Measurements from ENCODE around the gene LCE6A.

The LCE6A gene

DNA sequence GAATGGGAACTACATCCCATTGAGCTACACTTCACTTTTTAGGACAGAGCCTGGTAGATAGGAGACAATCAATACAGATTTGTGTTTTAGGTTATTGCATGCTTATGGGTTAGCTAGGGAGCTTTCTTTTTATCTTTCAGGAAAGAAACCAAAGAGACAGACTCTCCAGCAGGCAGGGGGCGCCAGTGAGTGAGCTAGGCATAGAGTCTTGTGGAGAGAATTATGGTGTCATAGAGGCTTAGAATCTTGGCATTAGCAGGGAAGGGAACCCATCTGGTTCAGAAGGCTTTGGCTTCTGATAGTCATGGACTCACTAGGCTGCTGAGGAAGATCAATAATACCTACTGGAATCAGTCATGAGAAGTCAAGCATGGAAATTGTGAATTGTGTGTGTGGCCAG is 35.4 kb downstream of the LCE6A start, which contains the start of gene SMCP:
Gene SMCP, plus strand, starts transcription at position 281 of the 400 bp plus-strand sequence. CDS start 6,101 bp downstream, outside the sequence.
- peak; percentile 55 for DNase-seq

DNA sequence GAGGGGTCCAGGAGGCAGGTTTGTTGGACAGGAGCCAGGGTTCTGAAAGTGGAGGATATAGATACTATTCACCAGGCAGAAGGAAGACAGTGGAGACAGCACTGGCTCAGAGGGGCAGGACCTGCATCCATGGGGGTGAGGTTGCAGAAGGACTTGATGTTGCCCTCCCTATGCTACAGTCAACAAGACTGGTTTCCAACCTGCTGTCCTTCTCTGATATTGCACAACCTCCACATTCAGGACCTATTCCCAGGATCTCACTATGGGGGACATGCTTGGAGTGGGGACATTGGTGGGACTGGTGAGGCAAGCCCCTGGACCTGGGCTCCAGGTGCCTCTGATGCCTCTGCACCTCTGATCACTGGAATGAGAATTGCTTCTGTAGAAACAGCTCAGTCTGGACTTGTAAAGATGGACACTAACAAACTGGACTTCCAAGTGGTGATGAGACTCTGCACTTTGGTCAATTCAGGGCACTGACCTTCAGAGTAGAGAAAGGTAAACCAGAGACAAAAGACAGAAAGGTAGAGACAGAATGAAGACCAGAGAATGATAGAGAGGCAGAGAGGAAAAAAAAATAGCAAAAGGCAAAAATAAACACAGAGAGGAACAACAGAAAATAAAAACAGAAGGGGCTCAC is 37.0 kb downstream of the LCE6A start:
- DNase-seq, result no peak

DNA sequence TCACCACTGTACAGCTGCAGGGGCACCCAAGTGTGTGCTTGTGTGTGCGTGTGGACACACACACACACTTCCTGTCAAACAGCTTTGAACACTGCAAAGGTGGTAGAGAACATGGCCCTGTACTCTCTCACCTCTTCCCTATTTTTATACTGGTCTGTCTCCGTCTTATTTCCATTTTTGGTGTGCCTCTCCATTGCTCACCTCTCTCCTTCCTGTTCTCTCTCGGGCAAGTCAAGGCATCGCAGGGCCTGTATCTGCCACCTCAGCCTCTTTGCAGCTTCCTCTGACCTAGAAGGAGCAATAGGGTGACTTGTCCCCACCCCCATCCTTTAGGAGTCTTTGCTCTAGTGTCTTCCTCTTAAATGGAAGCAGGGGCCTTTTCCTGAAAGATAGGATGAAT is 37.7 kb downstream of the LCE6A start:
- no peak for DNase-seq

DNA sequence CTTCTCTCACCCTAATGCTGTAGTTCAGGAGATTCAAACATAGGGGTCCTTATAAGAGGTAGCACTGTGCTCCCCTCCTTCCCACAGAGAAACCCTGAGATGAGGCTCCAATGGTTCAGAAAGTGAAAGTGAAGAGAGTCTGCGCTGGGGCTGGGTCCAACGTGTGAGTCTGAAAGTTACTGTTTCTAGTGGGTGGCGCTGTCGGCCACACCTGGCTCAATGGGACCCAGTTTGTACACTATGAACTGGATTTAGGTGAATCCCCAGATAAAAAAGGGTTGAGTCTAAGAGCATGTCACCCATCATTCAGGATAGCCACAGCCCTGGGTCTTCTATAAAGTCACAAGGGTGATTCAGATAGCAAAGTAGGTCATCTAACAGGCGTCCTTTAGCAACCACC is 38.3 kb downstream of the LCE6A start:
- no peak for DNase-seq

DNA sequence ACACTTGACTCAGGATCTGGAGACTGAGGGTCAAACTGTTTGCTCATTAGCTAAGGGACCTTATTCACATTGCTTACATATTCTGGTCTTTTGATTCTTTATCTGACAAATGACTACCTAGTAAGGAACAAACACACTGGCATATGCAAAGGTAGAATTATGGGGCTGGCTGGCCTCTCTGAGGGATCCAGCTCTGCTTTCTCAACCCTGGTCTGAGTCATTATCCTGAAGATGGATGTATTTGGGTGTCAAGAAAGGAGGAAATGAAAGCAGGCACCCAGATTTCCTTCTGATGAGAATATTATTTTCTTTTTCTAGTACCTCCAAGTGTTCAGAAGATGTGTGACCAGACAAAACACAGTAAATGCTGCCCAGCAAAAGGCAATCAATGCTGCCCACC is 41.4 kb downstream of the LCE6A start:
- DNase-seq, result no peak

DNA sequence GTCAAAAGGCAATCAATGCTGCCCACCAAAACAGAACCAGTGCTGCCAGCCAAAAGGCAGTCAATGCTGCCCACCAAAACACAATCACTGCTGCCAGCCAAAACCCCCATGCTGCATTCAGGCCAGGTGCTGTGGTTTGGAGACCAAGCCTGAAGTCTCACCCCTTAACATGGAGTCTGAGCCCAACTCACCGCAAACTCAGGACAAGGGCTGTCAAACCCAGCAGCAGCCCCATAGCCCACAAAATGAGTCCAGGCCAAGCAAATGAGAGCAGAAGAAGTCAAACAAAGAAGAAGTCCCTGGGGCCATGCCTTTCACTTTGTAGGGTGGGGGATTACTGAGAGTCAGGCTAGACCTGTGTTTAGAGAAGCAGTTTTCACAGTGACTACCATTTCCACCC is 41.9 kb downstream of the LCE6A start:
- DNase-seq, result no peak

DNA sequence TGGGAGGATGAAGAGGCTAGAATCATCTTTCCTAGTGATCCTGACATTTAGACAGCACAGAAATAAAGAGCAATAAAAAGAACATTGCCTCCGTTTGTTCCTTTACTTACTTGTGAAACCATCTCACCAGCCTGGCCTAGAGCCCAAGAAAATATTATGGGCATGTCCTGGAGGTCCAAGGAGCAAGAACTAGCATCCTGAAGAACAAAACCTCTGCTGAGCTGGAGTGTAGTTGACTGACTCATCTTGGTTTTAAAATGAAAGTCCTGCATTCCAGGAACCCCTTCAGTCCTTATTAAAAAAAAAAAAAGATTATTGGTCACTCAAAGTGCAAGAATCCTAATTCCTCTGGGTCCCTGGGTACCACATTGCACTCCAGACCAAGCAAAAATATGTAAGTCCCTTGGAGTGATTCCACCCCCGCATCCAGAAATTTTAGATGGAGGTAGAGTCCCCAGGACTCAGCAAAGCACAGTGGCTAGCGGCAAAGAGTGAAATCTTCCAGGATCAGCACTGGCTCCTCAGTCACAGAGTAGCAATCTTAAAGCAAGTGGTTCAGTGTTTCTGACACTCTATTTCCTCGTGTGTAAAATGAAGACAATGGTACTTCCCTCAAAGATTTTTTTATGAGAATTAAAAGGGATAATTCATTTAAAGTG is 42.4 kb downstream of the LCE6A start:
- DNase-seq, result no peak

DNA sequence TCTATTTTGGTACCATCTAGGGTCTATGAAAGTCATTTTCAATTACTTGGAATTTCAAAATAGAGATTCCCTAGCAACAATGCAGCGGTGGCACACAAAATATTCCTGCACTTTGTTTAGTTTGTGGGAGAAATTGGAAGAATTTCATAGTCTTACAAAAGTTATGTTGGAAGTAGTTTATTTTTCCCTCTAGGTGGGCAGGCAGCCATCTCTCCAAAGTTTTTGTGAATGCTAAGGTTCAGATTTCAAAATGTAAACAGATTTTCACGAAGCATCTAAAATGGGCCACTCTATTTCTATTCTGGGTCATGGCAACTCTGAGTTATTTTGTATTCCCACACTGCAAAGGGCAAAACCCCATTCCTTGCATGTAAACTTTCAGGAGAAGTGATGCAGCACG is 43.4 kb downstream of the LCE6A start:
- no peak for DNase-seq

DNA sequence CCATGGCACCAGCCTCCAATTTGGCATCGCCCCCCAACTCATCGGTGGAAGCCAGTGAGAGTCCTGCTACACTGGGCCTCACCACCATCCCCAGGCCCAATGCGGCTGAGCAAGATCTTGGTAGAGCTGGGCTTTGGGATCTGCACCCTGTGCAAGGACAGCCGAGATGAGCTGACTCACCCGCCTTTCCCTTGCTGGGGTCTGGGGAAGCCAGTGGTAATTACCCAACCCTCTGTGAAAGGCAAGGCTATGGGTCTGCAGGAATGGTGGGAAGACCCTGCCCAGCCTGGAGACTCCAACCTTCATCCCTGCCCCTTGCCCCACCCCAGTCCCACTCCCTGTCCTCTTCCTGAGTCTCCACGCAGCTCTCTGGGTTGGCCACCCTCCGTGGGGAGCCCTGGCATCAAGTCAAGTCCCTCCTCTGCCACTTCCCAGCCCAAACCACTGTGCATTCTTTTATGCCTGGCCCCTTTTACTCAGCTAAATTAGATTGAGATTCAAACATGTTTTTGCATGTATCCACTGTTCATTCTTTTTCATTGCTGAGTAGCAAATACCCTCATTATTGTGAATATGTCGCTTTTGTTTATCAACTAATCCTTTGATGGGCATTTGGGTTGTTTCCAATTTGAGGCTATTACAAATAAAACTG is 44.2 kb downstream of the LCE6A start:
- DNase-seq, result no peak

DNA sequence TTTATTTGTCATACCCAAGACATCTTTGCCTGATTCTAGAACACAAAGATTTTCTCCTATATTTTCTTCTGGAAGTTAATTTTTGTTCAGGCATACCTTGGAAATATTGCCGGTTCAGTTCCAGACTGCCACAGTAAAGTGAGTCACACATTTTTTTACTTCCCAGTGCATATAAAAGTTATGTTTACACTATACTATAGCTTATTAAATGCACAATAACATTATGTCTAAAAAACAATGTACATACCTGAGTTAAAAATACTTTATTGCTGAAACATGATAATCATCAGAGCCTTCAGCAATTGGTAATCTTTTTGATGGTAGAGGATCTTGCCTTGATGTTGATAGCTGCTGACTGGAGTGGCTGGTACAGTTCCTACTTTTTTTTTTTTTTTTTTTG is 45.5 kb downstream of the LCE6A start:
- DNase-seq, result no peak

Measured in stimulated activated CD4-positive, alpha-beta T cell treated with anti-CD3 and anti-CD28 coated beads, Interleukin-15, amount 100 ng/mL, for 24 hours (primary cell).